ENCODE data around the gene JMJD1C.

The JMJD1C gene

DNA sequence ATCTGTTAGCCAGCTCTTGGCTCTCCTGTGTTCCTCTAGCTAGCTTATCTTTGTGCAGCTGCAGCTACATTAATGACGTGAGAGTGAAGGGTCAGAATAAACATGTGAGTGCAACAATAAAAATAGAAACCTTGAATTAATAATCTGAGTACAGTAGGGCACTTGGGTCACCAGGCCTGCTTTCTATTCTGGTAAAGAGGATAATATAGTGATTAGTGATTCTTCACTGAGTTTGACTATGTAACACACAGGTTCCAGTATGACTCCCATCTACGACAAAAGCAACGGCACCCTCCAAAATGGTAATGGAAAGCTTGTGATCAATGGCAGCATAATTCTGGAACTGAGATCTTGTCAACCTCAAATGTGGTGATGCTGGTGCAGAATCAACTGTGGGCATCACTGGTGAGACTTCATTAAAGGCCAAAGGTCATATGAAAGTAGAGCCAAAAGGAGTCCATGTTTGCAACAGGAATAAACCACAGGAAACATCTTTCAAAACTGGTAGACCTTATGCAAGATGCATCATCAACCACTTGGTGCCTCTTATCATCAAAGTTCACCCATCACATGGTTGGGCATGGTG, 255.1 kb downstream of the JMJD1C start:
- peaks cover 50% of the 10 kb centered on the region for H3K4me1 ChIP-seq (ENCODE audit: control insufficient read depth, insufficient read depth, low read length)
- H3K4me3 ChIP-seq (ENCODE audit: low read depth, low read length), result no peak overlapping the region
- no peaks in the 10 kb centered on the region for H3K27me3 ChIP-seq (ENCODE audit: control insufficient read depth, insufficient read depth, low read length)
- H3K27ac ChIP-seq (ENCODE audit: low read depth, low read length), result no peak overlapping the region
- H3K9me3 ChIP-seq (ENCODE audit: control insufficient read depth, insufficient read depth, low read depth, low read length), result no peaks in the 10 kb centered on the region
- H3K36me3 ChIP-seq (ENCODE audit: control insufficient read depth, insufficient read depth, low read length), result peaks cover 90% of the 10 kb centered on the region
- H3K9ac ChIP-seq (ENCODE audit: low read length), result no peak overlapping the region

DNA sequence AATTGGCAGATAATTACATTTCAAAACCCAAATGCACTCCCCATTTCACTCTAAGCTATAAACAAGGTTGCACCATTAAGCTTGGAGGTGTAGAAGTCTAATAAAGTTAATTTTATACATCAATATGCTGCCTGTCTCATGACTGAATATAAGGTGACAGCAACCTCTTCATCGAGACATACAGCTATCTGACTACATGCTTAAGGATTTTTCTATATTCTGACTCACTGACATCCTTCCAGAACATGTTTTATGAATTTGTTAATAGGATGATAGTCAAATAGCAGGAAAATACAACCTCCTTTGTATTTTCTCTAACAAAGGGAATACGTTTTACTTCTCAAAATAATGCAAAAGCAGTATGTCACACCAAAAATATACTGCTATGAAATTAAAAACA, 256.1 kb downstream of the JMJD1C start:
- Histone ChIP-seq H3K4me3 (ENCODE audit: low read depth, low read length) (no peak overlapping the region), H3K9me3 (ENCODE audit: control insufficient read depth, insufficient read depth, low read depth, low read length) (no peaks in the 10 kb centered on the region), H3K27me3 (ENCODE audit: control insufficient read depth, insufficient read depth, low read length) (no peaks in the 10 kb centered on the region), H3K4me1 (ENCODE audit: control insufficient read depth, insufficient read depth, low read length) (peaks cover 60% of the 10 kb centered on the region), H3K27ac (ENCODE audit: low read depth, low read length) (no peak overlapping the region), H3K36me3 (ENCODE audit: control insufficient read depth, insufficient read depth, low read length) (peaks cover 90% of the 10 kb centered on the region), H3K9ac (ENCODE audit: low read length) (no peak overlapping the region)

DNA sequence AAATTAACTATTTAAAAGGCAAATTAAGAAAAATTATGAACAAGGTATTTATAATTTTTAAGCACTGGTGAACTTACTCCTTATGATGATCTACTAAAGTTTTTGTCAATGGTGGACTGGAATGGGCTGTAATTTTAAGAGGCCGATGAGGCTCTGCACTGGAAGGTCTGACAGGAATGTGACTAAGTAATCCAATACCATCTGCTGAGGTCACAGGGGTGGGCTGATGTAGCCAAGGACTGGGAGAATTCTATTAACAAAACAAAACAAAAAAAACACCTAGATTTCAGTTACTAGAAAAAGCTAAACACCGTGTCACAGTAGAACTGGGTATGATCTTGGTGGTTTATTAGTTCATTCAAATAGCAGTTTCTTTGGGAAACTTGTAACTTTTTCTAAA, 256.8 kb downstream of the JMJD1C start:
- Histone ChIP-seq H3K9me3 (ENCODE audit: control insufficient read depth, insufficient read depth, low read depth, low read length) (no peaks in the 10 kb centered on the region), H3K27me3 (ENCODE audit: control insufficient read depth, insufficient read depth, low read length) (no peaks in the 10 kb centered on the region), H3K9ac (ENCODE audit: low read length) (no peak overlapping the region), H3K4me3 (ENCODE audit: low read depth, low read length) (no peak overlapping the region), H3K4me1 (ENCODE audit: control insufficient read depth, insufficient read depth, low read length) (peaks cover 65% of the 10 kb centered on the region), H3K27ac (ENCODE audit: low read depth, low read length) (no peak overlapping the region), H3K36me3 (ENCODE audit: control insufficient read depth, insufficient read depth, low read length) (peaks cover 90% of the 10 kb centered on the region)

DNA sequence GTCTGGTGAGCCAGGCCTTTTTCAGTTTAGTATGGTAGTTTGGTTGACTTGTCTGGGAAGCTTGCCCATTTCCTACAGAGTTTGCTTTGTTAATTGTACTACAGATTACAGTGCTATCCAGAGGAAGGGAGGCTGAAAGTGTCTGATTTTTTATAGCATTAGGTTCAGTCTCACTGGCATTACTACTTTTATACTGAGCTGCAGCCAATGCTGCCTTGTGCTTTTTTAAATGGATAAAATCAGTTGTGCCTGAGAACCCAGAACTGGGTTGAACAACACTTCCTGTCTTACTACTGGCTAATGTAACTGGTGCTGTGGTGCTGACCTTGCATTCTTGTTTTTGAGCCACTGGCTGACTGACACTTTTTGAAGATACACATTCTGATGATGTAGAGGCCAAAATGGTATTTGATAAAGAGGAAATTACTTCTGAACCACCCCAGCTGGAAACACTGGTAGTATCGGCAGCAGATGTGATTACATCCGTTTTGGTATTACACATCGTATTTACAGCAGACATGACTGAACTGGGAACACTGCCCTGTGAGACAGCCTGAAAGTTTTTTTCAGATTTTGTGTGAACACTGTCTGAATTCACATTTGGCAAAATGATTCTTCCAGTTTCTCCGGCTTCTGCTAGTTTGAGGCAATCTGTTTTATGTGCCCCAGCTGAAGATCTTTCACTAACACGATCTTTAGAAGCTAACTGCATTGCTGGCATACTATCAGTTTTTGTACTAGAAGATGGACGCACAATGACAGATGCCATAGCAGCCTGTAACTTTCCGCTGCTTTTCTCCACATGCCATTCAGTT, 258.6 kb downstream of the JMJD1C start:
- Histone ChIP-seq H3K36me3 (ENCODE audit: control insufficient read depth, insufficient read depth, low read length) (peaks cover 95% of the 10 kb centered on the region), H3K4me3 (ENCODE audit: low read depth, low read length) (no peak overlapping the region), H3K4me1 (ENCODE audit: control insufficient read depth, insufficient read depth, low read length) (peaks cover 69% of the 10 kb centered on the region), H3K9ac (ENCODE audit: low read length) (no peak overlapping the region), H3K27me3 (ENCODE audit: control insufficient read depth, insufficient read depth, low read length) (no peaks in the 10 kb centered on the region), H3K27ac (ENCODE audit: low read depth, low read length) (0 out of 2 replicates have a peak overlapping the region, but pooled peaks have one; percentile 22), H3K9me3 (ENCODE audit: control insufficient read depth, insufficient read depth, low read depth, low read length) (no peaks in the 10 kb centered on the region)

DNA sequence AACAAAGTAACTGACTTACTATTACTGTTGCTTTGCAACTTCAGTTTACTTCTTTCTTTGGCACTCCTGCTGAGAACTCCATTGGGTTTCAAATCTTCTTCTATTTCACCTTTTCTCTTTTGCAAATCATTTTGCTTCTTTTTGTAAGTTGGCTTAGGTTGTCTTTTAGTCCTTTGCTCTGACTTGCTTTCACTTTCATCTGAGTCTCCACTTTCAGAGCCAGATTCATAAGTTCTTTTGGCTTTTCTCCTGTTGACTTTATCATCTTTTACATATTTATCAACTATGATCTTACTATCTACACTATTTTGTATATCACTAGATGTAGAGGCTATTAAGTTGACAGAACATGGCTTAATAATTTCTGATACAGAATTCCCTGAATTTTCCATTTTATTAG, 259.2 kb downstream of the JMJD1C start:
- Histone ChIP-seq H3K9me3 (ENCODE audit: control insufficient read depth, insufficient read depth, low read depth, low read length) (no peaks in the 10 kb centered on the region), H3K36me3 (ENCODE audit: control insufficient read depth, insufficient read depth, low read length) (peaks cover 95% of the 10 kb centered on the region), H3K27ac (ENCODE audit: low read depth, low read length) (peak overlapping the region; percentile 22; the same call in 1 of the 2 replicates)

DNA sequence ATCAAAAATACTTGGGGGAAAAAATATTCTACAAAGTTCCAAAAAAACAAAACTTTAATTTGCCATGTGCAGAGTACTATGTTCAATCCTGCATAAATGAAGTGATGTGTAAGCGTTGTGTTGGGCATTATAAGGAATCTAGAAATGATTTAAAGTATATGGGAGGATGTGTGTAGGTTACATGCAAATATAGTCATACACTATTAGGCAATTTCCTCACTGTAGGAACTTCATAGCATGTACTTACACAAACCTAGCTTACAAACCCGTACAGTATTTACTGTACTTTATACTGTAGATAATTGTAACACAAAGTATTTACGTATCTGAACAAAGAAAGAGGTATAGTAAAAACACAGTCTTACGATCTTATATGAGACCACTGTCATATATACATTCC, 260.4 kb downstream of the JMJD1C start:
- Histone ChIP-seq H3K9ac (ENCODE audit: low read length) (no peak overlapping the region), H3K4me3 (ENCODE audit: low read depth, low read length) (no peak overlapping the region), H3K36me3 (ENCODE audit: control insufficient read depth, insufficient read depth, low read length) (peaks cover 93% of the 10 kb centered on the region), H3K27me3 (ENCODE audit: control insufficient read depth, insufficient read depth, low read length) (no peaks in the 10 kb centered on the region), H3K9me3 (ENCODE audit: control insufficient read depth, insufficient read depth, low read depth, low read length) (no peaks in the 10 kb centered on the region), H3K27ac (ENCODE audit: low read depth, low read length) (no peak overlapping the region; the same call in 1 of the 2 replicates), H3K4me1 (ENCODE audit: control insufficient read depth, insufficient read depth, low read length) (peaks cover 76% of the 10 kb centered on the region)

More for the DNA sequence above, 259.2 kb downstream of the JMJD1C start:
- H3K9ac ChIP-seq (ENCODE audit: low read length), result no peak overlapping the region
- no peak overlapping the region for H3K4me3 ChIP-seq (ENCODE audit: low read depth, low read length)
- H3K4me1 ChIP-seq (ENCODE audit: control insufficient read depth, insufficient read depth, low read length), result peaks cover 73% of the 10 kb centered on the region
- H3K27me3 ChIP-seq (ENCODE audit: control insufficient read depth, insufficient read depth, low read length), result no peaks in the 10 kb centered on the region

DNA sequence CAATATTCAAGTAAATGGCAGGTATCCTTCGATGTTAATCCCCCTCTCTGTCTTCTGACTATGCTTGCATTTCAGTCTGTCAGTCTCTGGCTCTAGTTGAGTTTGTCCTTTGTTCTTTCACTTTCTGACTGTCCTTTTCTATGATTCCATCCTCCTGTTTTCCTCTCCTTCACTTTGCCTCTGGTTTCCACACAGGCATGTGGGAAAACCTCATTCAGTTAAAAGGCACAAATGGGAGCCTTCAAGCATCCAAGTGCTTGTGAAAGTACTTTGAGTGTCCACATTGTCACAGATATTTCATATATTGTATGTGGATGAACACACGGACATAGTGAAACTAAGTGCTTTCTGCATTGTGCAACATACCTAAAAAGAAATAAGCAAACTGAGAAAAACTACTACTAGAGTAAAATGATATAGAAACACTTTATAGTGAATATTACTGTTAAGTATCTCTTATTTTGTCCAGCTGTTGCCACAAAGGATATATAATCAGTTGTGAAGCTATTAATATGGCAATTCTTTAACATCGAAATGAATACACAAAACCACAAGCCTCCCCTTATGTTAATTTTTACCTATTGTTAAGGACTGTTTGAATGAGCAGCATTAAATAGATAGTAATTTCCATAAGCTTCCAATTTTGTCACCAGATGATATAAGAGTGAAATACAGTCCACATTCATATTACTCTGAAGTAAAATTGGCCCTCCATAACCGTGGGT, 260.9 kb downstream of the JMJD1C start:
- Histone ChIP-seq H3K36me3 (ENCODE audit: control insufficient read depth, insufficient read depth, low read length) (peaks cover 93% of the 10 kb centered on the region), H3K9me3 (ENCODE audit: control insufficient read depth, insufficient read depth, low read depth, low read length) (no peaks in the 10 kb centered on the region), H3K4me3 (ENCODE audit: low read depth, low read length) (no peak overlapping the region), H3K4me1 (ENCODE audit: control insufficient read depth, insufficient read depth, low read length) (peaks cover 77% of the 10 kb centered on the region), H3K27ac (ENCODE audit: low read depth, low read length) (no peak overlapping the region; the same call in 1 of the 2 replicates), H3K9ac (ENCODE audit: low read length) (no peak overlapping the region), H3K27me3 (ENCODE audit: control insufficient read depth, insufficient read depth, low read length) (no peaks in the 10 kb centered on the region)

DNA sequence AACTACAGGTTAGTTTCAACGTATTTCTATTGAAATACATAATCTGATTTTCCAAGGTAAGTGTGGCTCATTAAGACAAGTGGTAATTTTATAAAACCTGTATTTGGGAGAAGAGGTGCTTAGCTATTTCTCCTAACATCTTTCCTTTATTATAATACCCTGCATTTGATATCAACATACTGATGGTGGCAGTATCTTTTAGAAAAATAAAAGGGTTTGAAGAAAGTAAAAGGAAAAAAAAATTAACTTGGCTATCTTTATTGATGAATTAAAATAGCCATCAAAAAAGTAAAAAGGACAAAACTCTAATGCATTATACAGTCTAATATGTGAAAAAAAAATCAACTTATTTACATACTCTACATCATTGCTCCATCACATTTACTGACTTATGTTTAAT, 264.7 kb downstream of the JMJD1C start:
- H3K27me3 ChIP-seq (ENCODE audit: control insufficient read depth, insufficient read depth, low read length), result no peaks in the 10 kb centered on the region
- H3K4me1 ChIP-seq (ENCODE audit: control insufficient read depth, insufficient read depth, low read length), result peaks cover 42% of the 10 kb centered on the region
- H3K9ac ChIP-seq (ENCODE audit: low read length), result no peak overlapping the region
- no peak overlapping the region for H3K4me3 ChIP-seq (ENCODE audit: low read depth, low read length)
- H3K27ac ChIP-seq (ENCODE audit: low read depth, low read length), result no peak overlapping the region
- H3K36me3 ChIP-seq (ENCODE audit: control insufficient read depth, insufficient read depth, low read length), result peaks cover 96% of the 10 kb centered on the region
- H3K9me3 ChIP-seq (ENCODE audit: control insufficient read depth, insufficient read depth, low read depth, low read length), result no peaks in the 10 kb centered on the region

DNA sequence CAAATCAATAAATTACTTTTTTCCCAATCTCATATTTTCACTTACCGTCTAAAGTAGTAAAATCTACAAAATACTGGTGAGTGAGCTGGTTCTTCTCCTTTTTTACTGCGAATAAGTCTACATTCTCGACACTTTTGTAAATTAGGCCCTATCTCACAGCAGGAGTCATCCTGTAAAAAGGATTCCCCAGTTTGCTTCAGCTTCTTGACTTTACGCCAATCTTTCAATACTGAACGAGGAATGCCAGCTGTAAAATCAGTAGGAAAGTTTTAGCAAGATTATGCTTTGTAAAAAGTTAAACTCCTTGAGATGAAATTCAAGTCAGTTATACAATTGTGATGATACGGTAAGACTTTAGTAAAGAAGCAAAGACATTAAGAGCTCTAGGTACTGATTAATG, 265.3 kb downstream of the JMJD1C start:
- Histone ChIP-seq H3K27me3 (ENCODE audit: control insufficient read depth, insufficient read depth, low read length) (no peaks in the 10 kb centered on the region), H3K4me3 (ENCODE audit: low read depth, low read length) (no peak overlapping the region), H3K27ac (ENCODE audit: low read depth, low read length) (peak overlapping the region; percentile 9; the same call in 1 of the 2 replicates), H3K36me3 (ENCODE audit: control insufficient read depth, insufficient read depth, low read length) (peaks cover 95% of the 10 kb centered on the region), H3K9ac (ENCODE audit: low read length) (no peak overlapping the region), H3K4me1 (ENCODE audit: control insufficient read depth, insufficient read depth, low read length) (peaks cover 36% of the 10 kb centered on the region), H3K9me3 (ENCODE audit: control insufficient read depth, insufficient read depth, low read depth, low read length) (no peaks in the 10 kb centered on the region)

DNA sequence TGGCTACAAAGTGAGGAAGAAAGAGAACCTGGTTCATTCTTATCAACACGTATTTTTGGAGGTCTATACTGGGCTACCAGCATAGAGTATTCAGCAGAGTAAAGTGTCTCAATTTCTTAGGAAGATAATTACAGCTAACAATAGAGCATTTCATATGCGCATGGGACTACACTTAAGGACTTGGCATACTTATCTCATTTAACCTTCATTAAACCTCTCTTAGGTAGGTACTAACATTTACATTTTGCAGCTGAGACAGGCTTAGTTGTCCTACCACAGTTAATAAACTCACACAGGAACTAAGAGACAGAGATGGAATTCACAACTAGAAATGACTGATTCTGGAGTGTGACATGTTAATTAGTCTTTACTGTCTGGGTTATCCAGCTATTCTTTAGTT, 266.1 kb downstream of the JMJD1C start:
- Histone ChIP-seq H3K9me3 (ENCODE audit: control insufficient read depth, insufficient read depth, low read depth, low read length) (no peaks in the 10 kb centered on the region), H3K4me3 (ENCODE audit: low read depth, low read length) (no peak overlapping the region), H3K27ac (ENCODE audit: low read depth, low read length) (0 out of 2 replicates have a peak overlapping the region, but pooled peaks have one; percentile 52), H3K4me1 (ENCODE audit: control insufficient read depth, insufficient read depth, low read length) (peaks cover 29% of the 10 kb centered on the region), H3K36me3 (ENCODE audit: control insufficient read depth, insufficient read depth, low read length) (peaks cover 95% of the 10 kb centered on the region), H3K9ac (ENCODE audit: low read length) (no peak overlapping the region), H3K27me3 (ENCODE audit: control insufficient read depth, insufficient read depth, low read length) (no peaks in the 10 kb centered on the region)
